Measurements from ENCODE around the gene MCUB.
"Not testable (repeated sequence)": the region's sequence is repeated elsewhere in the genome, so short reads cannot be mapped to it uniquely, and the experiment has no call there.

Gene MCUB

DNA sequence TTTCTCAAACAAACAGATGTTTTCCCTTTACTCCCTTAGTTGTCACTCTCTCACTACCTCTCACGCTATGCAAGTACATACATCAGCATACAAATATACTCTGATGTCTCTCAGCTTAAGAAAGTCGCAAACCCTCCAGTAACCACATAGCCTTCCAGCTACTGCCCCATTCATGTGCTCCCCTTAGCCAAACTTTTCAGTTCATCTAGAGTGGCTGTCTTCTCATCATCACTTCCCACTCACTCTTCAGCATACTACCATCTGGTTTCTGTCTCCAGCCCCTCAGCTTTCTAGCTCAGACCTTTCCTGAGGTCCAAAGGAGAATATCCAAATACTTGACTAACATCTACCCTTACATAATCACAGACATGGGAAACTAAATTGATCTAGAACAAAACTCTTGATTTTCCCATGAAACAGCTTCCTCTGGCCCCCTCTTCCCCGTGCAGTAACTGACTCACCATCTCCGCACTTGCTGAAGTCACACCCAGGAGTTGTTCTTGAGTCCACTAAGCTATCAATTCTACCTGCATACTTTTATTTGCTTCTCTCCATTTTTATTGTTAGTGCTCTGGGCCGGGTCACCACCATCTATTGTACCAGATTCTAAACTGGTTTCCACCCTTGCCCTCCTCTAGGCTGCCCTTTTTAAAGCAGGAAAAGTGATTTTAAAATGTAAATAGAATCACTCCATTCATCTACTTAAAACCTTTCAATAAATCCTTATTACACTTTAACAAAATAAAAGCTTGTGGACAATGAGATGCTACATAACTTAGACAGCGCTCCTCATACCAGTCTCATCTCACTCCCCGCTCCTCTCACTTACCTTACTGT, 86.0 kb downstream of the MCUB start:
- DNase-seq = no peak

DNA sequence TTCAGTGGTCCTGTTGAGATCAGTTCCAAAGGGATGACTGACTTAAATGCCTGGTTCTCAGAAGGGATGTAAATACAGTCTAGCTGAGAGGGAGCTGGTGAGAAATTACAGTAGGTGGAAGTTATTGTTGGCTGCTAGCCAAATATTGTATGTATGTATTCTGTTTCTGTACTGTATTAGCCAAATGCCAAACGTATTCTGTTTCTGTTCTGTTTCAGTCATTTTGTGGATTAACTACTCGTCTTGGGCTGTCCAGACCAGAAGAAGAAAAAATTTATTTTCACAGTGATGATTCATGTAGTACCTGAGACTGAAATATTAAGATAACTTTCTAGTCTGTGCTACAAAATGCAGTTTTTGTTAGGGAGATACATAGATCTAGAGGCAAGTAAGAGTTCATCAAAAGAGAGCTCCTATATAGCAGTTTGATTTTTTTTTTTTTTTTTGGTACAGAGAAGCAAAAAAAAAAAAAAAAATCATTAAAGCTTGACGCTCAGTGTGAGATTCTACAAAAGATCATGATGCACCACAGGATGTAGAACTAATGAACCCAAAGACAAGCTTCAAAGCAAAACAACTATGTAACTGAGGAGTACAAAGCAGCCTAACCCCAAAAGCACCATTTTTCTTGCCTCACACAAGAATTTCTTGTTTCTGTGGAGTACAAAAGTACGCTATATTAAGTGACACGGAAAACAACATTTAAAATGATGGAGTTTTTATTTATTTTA, 88.4 kb downstream of the MCUB start:
- peak; percentile 19 to 39 for DNase-seq

DNA sequence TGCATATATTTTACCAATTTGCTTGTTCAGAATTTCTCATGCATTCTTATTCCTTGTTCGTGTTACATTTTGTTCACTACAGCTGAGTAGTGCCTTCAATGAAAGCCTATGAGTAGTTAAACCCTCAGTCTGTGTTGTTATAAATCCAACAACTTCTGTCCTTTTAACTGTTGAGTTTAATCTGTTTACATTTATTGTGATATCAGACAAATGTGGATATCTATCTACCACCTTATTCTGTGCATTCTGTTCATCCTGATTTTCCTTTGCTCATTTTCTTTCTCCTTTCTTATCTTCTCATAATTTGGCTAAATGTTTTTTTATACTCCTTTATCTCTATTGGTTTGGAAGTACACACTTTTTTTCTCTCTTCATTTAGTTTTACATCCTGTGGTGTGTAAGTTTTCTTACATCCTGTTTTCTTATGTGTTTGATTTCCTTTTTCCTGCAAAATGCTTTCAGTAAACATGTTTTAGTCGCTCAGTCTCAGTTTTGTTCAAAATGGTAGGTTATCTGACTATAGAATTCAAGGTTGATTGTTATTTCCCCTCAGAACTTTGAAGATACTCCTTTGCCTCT, 89.0 kb downstream of the MCUB start:
- no peak for DNase-seq

- DNase-seq = no peak
Measured at GRCh38 chr4:109649872-109650271, 89.8 kb downstream of the MCUB start.

DNA sequence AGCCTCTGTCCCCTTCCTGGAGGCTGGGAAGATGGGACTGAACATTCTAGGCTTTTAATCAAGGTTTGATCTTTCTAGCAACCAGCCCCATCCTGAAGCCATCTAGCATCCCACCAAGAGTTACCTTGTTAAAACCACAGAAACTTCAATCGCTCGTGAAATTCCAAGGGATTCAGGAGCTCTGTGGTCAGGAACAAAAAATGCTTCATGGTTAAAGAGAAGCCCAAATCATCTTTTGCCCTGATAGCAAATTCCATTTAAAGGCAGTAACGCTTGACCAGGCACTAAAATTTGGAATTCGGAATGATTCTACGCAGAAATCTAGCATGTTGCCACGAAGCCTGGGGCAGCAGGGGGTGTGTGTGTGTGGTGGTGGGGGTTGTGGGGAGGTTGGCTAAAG, 95.3 kb downstream of the MCUB start:
- DNase-seq = no peak

- no peak for DNase-seq
Measured at GRCh38 chr4:109657854-109658418, 97.9 kb downstream of the MCUB start.

- DNase-seq = no peak
Measured at GRCh38 chr4:109658871-109659410, 98.9 kb downstream of the MCUB start.

- DNase-seq = no peak
Measured at GRCh38 chr4:109662116-109662515, 102.1 kb downstream of the MCUB start.

GRCh38 chr4:109662771-109663170, 102.7 kb downstream of the MCUB start:
- DNase-seq = no peak

DNA sequence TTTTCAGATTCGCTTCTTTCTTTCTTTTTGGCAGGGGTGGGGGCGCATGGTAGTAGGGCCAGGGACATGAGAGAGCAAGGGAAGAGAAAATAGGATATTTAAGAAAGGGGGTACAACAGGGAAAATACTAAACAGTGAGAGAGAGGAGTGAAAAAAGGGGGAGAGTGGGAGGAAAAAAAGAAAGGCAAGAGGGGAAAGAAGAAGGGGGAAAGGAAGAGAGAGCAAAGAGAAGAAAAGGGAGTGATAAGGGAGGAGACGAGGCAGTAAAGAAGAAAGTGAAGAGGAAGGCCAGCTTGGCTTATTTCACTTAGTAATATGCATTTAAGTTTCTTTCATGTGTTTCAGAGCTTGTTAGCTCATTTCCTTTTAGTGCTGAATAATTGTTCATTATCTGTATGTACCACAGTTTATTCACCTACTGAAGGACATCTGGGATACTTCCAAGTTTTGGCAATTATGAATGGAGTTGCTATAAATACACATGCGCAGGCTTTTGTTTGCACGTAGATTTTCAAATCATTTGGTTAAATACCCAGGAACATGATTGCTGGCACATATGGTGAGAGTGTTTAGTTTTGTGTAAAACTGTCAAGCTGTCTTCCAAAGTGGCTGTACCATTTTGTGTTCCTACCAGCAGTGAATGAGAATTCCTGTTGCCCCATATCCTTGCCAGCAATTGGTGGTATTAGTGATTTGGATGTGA, 105.9 kb downstream of the MCUB start:
- no peak for DNase-seq

- DNase-seq = no peak
Measured at GRCh38 chr4:109671350-109671749, 111.3 kb downstream of the MCUB start.

DNA sequence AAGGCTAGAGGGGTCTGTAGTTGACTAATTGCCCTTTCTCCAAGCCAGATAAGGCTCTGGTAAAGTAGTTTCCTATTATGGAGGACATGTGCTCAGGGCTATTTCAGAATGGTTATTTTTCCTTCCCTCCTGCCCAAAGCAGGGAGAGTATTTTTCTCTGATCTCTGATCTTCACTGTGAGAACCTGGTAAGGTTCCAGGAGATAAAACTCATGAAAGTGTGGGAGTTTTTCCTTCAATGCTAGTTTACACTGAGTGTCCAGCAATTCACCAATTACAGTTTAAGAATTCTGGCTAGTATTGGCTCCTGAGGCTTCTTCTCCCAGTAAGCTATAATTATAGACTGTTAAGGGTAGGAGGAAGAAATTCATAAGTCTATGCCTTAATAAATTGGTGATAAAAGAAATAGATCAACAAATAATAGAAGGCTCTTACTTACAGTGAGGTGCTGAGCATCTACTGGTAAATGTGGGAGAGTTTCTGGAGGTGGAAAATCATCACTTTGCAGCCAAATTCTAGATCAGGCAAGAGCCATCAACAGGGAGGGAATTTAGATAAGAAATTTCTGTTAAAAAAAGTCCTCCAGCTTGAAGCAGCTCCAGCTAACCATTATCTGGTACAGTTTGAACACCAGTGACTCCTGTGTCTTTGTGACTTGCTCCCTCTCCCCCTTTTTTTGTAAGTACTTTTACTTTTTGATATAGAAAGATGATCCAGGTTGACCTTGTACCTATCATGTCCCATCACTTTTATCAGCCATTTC, 112.3 kb downstream of the MCUB start:
- no peak for DNase-seq

DNA sequence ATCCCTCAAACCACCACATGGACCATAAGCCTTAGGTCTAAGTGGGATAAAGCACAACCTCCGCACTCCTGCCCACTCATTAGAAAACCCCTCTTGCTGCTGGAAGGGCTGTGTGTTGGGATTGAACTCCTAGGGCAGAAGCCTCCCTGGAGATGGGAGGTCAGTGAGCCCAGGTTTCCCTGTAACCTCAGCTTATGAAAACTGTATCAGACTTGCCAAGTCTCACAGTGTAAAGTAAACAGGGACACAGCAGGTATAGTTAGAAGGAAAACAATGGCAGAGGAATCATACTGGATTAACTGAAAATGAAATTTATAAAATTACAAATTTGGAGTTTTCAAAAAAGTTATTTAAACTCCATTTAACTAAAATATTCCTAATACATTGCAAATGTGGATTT, 113.3 kb downstream of the MCUB start:
- DNase-seq = no peak

DNA sequence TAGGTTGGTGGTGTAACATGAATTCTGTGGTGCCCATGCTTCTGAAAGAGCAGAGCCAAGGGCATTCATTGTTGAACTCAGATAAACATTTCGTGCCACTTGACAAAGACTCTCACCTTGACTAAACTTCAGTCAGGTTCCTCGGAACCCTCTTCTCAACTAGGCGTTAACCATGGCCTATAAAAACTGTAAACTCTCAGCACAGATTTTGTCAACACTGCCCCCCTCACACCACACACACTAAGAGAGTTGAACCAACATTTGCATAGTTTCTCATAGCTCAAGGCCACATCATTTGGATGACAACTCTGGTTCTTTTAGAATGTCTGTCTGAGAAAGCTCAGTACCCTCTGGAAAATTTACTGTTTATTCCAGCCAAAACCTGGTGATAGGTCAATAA, 115.1 kb downstream of the MCUB start:
- no peak for DNase-seq

DNA sequence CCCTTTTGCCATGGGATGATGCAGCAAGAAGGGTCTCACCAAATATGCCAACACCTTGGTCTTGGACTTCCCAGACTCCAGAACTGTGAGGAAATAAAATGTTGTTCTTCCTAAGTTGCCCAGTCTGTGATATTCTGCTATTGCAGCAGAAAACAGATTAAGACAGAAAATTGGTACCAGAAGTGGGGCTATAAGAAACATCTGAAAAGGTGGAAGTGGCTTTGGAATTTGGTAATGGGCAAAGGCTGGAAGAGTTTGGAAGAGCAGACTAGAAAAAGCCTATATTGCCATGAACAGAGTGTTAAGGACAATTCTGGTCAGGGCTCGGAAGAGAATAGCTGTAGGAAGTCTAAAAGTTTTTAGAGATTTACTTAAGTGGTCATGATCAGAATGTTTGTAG, 115.8 kb downstream of the MCUB start:
- DNase-seq = no peak

DNA sequence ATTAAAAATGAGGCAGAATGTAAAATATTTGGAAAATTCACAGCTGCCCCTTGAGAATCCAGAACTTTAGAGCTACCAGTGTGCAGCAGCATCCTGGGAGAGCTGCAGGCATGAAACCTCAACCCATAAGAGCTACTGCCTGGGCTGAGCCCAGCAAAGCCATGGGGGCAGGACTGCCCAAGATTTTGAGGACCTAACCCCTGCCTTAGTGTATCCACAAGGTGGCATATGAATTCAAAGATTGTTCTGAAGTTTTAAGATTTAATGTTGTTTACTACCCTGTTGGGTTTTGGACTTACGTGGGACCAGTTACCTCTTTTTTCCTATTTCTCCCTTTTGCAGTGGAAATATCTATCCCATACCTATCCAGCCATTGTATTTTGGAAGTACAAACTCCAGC, 116.8 kb downstream of the MCUB start:
- no peak for DNase-seq

DNA sequence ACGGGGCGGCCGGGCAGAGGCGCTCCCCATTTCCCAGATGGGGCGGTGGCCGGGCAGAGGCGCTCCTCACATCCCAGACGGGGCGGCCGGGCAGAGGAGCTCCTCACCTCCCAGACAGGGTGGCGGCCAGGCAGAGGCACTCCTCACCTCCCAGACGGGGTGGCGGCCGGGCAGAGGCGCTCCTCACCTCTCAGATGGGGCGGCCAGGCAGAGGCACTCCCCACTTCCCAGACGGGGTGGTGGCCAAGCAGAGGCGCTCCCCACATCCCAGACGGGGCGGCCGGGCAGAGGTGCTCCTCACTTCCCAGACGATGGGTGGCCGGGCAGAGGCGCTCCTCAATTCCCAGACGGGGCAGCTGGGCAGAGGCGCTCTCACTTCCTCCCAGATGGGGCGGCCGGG, 118.4 kb downstream of the MCUB start:
- not testable (repeated sequence) for DNase-seq

GRCh38 chr4:109678925-109679324, 118.9 kb downstream of the MCUB start:
- not testable (repeated sequence) for DNase-seq

DNA sequence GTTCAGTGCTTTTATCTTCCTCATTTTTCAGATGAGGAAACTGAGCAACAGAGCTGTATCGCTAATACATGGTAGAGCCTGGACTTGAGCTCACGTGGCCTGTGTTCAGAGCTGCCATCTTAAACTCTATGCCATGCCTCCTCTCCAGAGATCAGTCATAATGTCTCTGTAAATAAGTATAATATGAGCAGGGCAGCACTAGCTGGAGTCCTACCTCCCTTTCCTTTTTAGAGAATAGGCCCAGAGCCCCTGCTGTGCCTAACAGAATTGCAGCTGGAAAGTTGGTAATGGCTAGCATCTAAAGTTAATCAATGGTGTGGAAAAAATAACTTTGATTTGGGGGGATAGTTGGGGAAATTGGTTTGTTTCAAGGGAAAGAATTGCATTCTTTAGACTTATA, 122.8 kb downstream of the MCUB start:
- DNase-seq = no peak

DNA sequence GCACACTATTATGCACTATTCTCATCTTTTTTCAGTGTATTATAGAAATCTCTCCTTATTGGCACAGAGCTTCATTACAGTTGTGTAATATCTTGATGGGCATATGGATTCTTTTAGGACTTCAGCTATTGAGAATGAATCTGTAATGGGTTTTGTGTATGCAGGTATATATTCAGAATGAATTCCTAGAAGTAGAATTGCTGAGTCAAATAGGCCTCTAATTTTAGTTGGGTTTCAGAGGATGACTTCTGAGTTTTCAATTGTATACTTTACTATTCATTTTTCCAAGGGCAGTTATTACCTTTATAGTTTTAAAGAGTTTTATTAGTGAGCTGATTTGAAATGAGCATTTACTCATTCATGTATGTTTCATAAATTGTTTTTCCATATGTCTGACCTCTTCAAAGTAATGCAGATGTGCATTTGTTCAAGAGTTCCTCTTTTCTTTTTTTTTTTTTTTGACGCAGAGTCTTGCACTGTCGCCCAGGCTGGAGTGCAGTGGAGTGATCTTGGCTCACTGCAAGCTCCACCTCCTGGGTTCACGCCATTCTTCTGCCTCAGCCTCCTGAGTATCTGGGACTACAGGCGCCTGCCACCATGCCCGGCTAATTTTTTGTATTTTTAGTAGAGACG, 123.7 kb downstream of the MCUB start:
- DNase-seq = no peak

DNA sequence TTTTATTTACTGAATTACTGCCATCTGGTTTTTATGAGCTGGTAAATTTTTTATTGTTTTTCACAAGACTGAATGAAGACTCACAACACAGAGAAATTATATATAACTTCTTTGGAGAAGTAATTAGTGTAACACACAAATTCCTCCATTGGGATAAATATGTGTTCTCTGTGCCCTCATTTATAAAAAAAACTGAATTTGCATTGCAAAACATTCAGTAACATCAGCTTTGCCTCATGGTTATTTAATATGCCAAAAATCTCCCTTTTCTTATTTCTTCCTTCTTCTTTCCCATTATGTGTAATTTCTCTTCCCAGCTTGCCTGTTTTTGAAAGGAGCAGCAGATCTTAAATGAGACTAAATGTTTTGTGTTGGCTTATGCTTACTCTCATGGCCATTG, 124.7 kb downstream of the MCUB start:
- no peak for DNase-seq

Data from SHP77 (cell line).